HEK293T (cell line): ENCODE data around the gene COPS2.
"Not testable (repeated sequence)": the region's sequence is repeated elsewhere in the genome, so short reads cannot be mapped to it uniquely, and the experiment has no call there.

ENCODE experiments used
- ARNT ChIP-seq: fragments of 450-650 bp; IDR thresholded peaks from 2 replicates; pipeline ENCODE4 v1.6.1; 2017; ENCODE audit warnings: mild to moderate bottlenecking
- TF ChIP-seq, protein P1 (sequence below): fragments of 450-650 bp; IDR thresholded peaks from 2 replicates; pipeline ENCODE4 v1.6.1; 2016

DNA sequence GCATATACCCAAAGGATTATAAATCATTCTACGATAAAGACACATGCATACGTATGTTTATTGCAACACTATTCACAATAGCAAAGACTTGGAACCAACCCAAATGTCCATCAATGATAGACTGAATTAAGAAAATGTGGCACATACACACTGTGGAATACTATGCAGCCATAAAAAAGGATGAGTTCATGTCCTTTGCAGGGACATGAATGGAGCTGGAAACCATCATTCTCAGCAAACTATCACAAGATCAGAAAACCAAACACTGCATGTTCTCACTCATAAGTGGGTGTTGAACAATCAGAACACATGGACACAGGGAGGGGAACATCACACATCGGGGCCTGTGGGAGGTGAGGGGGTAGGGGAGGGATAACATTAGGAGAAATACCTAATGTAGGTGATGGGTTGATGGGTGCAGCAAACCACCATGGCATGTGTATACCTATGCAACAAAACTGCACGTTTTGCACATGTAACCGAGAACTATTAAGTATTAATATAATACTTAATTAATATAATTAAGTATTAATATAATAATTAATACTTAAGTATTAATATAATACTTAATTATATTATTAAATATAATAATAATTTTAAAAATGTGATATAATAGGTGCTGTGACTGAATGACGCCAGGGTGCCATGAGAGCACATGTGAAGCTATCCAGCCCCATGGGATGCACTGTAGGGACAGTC, 80.7 kb downstream of the COPS2 start:
- TF ChIP-seq, protein P1, sequence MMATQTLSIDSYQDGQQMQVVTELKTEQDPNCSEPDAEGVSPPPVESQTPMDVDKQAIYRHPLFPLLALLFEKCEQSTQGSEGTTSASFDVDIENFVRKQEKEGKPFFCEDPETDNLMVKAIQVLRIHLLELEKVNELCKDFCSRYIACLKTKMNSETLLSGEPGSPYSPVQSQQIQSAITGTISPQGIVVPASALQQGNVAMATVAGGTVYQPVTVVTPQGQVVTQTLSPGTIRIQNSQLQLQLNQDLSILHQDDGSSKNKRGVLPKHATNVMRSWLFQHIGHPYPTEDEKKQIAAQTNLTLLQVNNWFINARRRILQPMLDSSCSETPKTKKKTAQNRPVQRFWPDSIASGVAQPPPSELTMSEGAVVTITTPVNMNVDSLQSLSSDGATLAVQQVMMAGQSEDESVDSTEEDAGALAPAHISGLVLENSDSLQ, result not testable (repeated sequence)
- not testable (repeated sequence) for TF ChIP-seq ARNT
